ENCODE measurements around the gene BZW1. TPM values are rescaled to one million over a fixed set of nuclear protein-coding genes. Genes with fewer than 3 reads are reported as not detected.

Gene BZW1
- total RNA-seq, 1 experiment from 2014 or later: 254 TPM

- CTCF ChIA-PET: interaction anchor here (0.6 to 2.6 kb wide), 8 partner anchors 9 to 122 kb away, joined by 3 to 7 read pairs (median 6); no protein-coding TSS in a partner anchor
- Mint-ChIP-seq H3K9me3 (ENCODE audit: low read depth, unreplicated experiment) (no peaks in the 10 kb centered on the region), H3K36me3 (ENCODE audit: insufficient read depth, unreplicated experiment) (no peaks in the 10 kb centered on the region), H3K27ac (ENCODE audit: unreplicated experiment) (peak overlapping the region; percentile 54), H3K4me1 (ENCODE audit: low read depth, unreplicated experiment) (peaks cover 62% of the 10 kb centered on the region), H3K27me3 (ENCODE audit: unreplicated experiment) (no peaks in the 10 kb centered on the region), H3K4me3 (ENCODE audit: low read depth, unreplicated experiment) (peak overlapping the region; percentile 9)
- intact Hi-C loops (cut with micrococcal nuclease; ENCODE audit: unreplicated experiment): no loop called here
- TF ChIP-seq CTCF (IDR thresholded peaks at IDR 0.05; ENCODE audit: unreplicated experiment): no peak
- BruUV-seq (replicated peaks): no TSS peak
- no peak for DNase-seq
These were observed 45.6 kb upstream of the BZW1 start for GRCh38 chr2:200765995-200766660.

GRCh38 chr2:200767111-200767885 lies 44.4 kb upstream of the BZW1 start:
- no TSS peak for BruUV-seq (replicated peaks)
- TF ChIP-seq CTCF (IDR thresholded peaks at IDR 0.05; ENCODE audit: unreplicated experiment): no peak
- no peaks in the 10 kb centered on the region for H3K36me3 Mint-ChIP-seq (ENCODE audit: insufficient read depth, unreplicated experiment)
- no peak overlapping the region for H3K4me3 Mint-ChIP-seq (ENCODE audit: low read depth, unreplicated experiment)
- H3K27ac Mint-ChIP-seq (ENCODE audit: unreplicated experiment): no peak overlapping the region
- no peak for DNase-seq
- intact Hi-C loops (cut with micrococcal nuclease; ENCODE audit: unreplicated experiment): no loop called here
- H3K4me1 Mint-ChIP-seq (ENCODE audit: low read depth, unreplicated experiment): peaks cover 55% of the 10 kb centered on the region
- H3K27me3 Mint-ChIP-seq (ENCODE audit: unreplicated experiment): no peaks in the 10 kb centered on the region
- no peaks in the 10 kb centered on the region for H3K9me3 Mint-ChIP-seq (ENCODE audit: low read depth, unreplicated experiment)
- CTCF ChIA-PET: no interaction called here

- Mint-ChIP-seq H3K9me3 (ENCODE audit: low read depth, unreplicated experiment) (peaks cover 3% of the 10 kb centered on the region), H3K27ac (ENCODE audit: unreplicated experiment) (no peak overlapping the region), H3K4me1 (ENCODE audit: low read depth, unreplicated experiment) (peaks cover 34% of the 10 kb centered on the region), H3K36me3 (ENCODE audit: insufficient read depth, unreplicated experiment) (no peaks in the 10 kb centered on the region), H3K4me3 (ENCODE audit: low read depth, unreplicated experiment) (no peak overlapping the region), H3K27me3 (ENCODE audit: unreplicated experiment) (no peaks in the 10 kb centered on the region)
- BruUV-seq (replicated peaks): no TSS peak
- DNase-seq: no peak
- no peak for TF ChIP-seq CTCF (IDR thresholded peaks at IDR 0.05; ENCODE audit: unreplicated experiment)
- CTCF ChIA-PET: no interaction called here
- intact Hi-C loops (cut with micrococcal nuclease; ENCODE audit: unreplicated experiment): no loop called here
These were observed 40.9 kb upstream of the BZW1 start for GRCh38 chr2:200770847-200771246.

- H3K36me3 Mint-ChIP-seq (ENCODE audit: insufficient read depth, unreplicated experiment): no peaks in the 10 kb centered on the region
- CTCF ChIA-PET: no interaction called here
- H3K27ac Mint-ChIP-seq (ENCODE audit: unreplicated experiment): no peak overlapping the region
These were observed 39.1 kb upstream of the BZW1 start for GRCh38 chr2:200772620-200773019.

More at GRCh38 chr2:200772620-200773019, 39.1 kb upstream of the BZW1 start:
- TF ChIP-seq CTCF (IDR thresholded peaks at IDR 0.05; ENCODE audit: unreplicated experiment): no peak
- intact Hi-C loops (cut with micrococcal nuclease; ENCODE audit: unreplicated experiment): no loop called here
- Mint-ChIP-seq H3K9me3 (ENCODE audit: low read depth, unreplicated experiment) (peaks cover 3% of the 10 kb centered on the region), H3K27me3 (ENCODE audit: unreplicated experiment) (no peaks in the 10 kb centered on the region), H3K4me1 (ENCODE audit: low read depth, unreplicated experiment) (peaks cover 36% of the 10 kb centered on the region), H3K4me3 (ENCODE audit: low read depth, unreplicated experiment) (no peak overlapping the region)
- DNase-seq: no peak
- no TSS peak for BruUV-seq (replicated peaks)

Measured in Calu3 (cell line).